ENCODE results near the gene PTGES3L.
"Not testable (repeated sequence)": the region's sequence is repeated elsewhere in the genome, so short reads cannot be mapped to it uniquely, and the experiment has no call there.

PTGES3L gene

GRCh38 chr17:42919522-42920077, 60.3 kb downstream of the PTGES3L start:
- DNase-seq (ENCODE audit: low spot score) = not testable (repeated sequence)

GRCh38 chr17:42918902-42919521, 60.9 kb downstream of the PTGES3L start:
- no peak for DNase-seq (ENCODE audit: low spot score)
